Uterus (tissue), 2 donors: Measurements from ENCODE around the gene PSMD1.

Source experiments
- POLR2A ChIP-seq, 2 donors: fragments of 450-650 bp; IDR thresholded peaks; one replicate each; pipeline ENCODE4 v1.6.1; 2016; ENCODE audit warnings: antibody characterized with exemption in 2 of 2, mild to moderate bottlenecking in 1 of 2, moderate library complexity in 1 of 2
- TF ChIP-seq, protein P1 (sequence below), 4 experiments: fragments of 200-600 bp in 2 of 4; fragments of 450-650 bp in 2 of 4; sonication (generic) in 2 of 4; IDR thresholded peaks; one replicate each; pipeline ENCODE4 v1.5.1; 2016 to 2019; ENCODE audit warnings: antibody characterized with exemption in 4 of 4, mild to moderate bottlenecking in 2 of 4, moderate library complexity in 1 of 4

GRCh38 chr2:231134910-231135655, 78.4 kb downstream of the PSMD1 start:
- TF ChIP-seq, protein P1, sequence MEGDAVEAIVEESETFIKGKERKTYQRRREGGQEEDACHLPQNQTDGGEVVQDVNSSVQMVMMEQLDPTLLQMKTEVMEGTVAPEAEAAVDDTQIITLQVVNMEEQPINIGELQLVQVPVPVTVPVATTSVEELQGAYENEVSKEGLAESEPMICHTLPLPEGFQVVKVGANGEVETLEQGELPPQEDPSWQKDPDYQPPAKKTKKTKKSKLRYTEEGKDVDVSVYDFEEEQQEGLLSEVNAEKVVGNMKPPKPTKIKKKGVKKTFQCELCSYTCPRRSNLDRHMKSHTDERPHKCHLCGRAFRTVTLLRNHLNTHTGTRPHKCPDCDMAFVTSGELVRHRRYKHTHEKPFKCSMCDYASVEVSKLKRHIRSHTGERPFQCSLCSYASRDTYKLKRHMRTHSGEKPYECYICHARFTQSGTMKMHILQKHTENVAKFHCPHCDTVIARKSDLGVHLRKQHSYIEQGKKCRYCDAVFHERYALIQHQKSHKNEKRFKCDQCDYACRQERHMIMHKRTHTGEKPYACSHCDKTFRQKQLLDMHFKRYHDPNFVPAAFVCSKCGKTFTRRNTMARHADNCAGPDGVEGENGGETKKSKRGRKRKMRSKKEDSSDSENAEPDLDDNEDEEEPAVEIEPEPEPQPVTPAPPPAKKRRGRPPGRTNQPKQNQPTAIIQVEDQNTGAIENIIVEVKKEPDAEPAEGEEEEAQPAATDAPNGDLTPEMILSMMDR (IDR thresholded peaks at IDR 0.05), result no peak
- no peak for TF ChIP-seq POLR2A (IDR thresholded peaks at IDR 0.05)
